Activated naive CD4-positive, alpha-beta T cell treated with anti-CD3 and anti-CD28 coated beads, Interleukin-2, amount 50 U/mL, for 72 hours (primary cell): Measurements from ENCODE around the gene FER. TPM values are rescaled to one million over a fixed set of nuclear protein-coding genes. Genes with fewer than 3 reads are reported as not detected.
"Not testable (repeated sequence)": the region's sequence is repeated elsewhere in the genome, so short reads cannot be mapped to it uniquely, and the experiment has no call there.

ENCODE experiments used
- ATAC-seq, 2 donors: fragments of 150-1000 bp; cut with Tn5 transposase; 2 replicates each; pipeline ENCODE4 v1.10.0; 2021; ENCODE audit warnings: mild to moderate bottlenecking in 2 of 2, moderate library complexity in 2 of 2
- DNase-seq, 2 donors: peaks; one replicate each; pipeline ENCODE4 v3.0.0; 2021 to 2022; ENCODE audit warnings: low spot score in 2 of 2
- H3K27ac Mint-ChIP-seq, 2 donors: one replicate each; pipeline ENCODE4 v1.8.0; 2022; ENCODE audit warnings: mild to moderate bottlenecking in 2 of 2, mixed read lengths in 2 of 2
- H3K36me3 Mint-ChIP-seq, 2 donors: one replicate each; pipeline ENCODE4 v1.8.0; 2022; ENCODE audit warnings: mixed read lengths in 2 of 2
- H3K9me3 Mint-ChIP-seq, 2 donors: one replicate each; pipeline ENCODE4 v1.8.0; 2022; ENCODE audit warnings: mixed read lengths in 2 of 2
- total RNA-seq, 2 donors: library from RNA; stranded (reverse); gene quantifications; one replicate each; pipeline ENCODE4 v1.2.3, GENCODE V29; 2022

FER gene
- total RNA-seq = 1 to 10 TPM; 7.8 to 9.8 TPM

DNA sequence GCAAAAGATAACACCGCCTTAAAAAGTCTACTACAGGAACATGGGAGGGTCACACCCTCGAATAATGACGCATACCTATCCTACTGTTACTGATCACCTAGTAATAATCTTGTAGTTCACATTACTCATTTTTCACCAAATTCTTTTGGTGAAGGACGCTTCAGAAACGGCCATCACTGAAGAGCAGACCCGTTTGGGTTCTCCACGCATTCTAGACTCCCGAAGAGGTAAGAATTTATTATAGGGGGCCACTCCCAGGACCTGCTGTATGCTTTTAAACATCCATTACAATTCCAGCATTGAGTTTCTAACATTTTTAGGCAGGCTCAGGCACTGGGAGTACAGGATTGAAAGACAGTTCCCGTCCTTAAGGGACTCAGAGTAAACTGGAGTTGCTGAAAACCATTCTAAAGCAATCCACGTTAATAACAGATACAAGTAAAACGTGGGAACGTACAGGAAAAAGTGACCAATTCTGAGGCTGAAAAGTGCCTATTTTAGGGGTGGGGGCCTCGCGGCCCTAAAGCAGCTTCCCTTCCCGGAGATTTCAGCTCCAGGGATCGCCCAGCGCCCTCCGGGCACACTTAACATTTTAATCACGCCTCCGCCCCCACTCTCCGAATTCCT is at the start of gene FER:
FER (plus strand) TSS at position 124 of the 627 bp plus-strand sequence. CDS start 50,286 bp downstream, outside the sequence.
- Mint-ChIP-seq H3K36me3 (no peaks in the 10 kb centered on the region), H3K9me3 (no peaks in the 10 kb centered on the region), H3K27ac (peak within 1 kb of the TSS; percentile 97 to 98)
- DNase-seq (peak in 1 of 2 donors; percentile 36), ATAC-seq (peak; percentile 48 to 50)

DNA sequence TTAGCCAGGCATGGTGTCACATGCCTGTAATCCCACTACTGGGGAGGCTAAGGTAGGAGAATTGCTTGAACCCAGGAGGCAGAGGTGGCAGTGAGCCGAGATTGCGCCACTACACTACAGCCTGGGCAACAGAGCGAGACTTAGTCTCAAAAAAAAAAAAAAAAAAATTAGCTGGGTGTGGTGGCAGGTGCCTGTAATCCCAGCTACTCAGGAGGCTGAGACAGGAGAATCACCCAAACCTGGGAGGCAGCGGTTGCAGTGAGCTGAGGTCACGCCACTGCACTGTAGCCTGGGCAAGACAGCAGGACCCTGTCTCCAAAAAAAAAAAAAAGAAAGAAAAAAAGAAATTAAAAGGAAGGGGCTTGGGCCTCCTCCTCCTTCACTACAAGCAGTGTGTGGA is 47.3 kb upstream of the FER start:
- H3K27ac Mint-ChIP-seq, ATAC-seq, H3K9me3 Mint-ChIP-seq, H3K36me3 Mint-ChIP-seq, DNase-seq: not testable (repeated sequence)

DNA sequence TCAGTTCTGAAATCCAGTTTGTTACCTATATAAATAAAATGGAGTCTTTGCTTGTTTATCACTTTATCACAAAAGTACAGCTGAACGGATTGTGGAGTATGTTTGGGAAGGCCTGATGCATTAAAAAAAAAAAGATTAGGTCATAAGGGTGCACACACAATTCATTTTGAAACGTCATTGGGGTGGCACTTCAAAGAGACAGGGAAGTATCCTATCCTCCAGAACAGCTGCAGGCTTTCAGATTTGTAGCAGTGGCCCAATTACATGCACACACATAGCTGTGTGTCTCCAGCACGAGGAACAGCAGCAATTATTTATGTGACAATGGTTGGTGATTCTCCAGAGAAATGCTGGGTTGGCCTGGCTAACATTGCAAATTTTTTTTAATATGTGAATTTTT is 46.8 kb upstream of the FER start:
- no peak for ATAC-seq
- no peak for DNase-seq
- no peak overlapping the region for H3K27ac Mint-ChIP-seq
- H3K9me3 Mint-ChIP-seq = no peaks in the 10 kb centered on the region
- H3K36me3 Mint-ChIP-seq = no peaks in the 10 kb centered on the region

DNA sequence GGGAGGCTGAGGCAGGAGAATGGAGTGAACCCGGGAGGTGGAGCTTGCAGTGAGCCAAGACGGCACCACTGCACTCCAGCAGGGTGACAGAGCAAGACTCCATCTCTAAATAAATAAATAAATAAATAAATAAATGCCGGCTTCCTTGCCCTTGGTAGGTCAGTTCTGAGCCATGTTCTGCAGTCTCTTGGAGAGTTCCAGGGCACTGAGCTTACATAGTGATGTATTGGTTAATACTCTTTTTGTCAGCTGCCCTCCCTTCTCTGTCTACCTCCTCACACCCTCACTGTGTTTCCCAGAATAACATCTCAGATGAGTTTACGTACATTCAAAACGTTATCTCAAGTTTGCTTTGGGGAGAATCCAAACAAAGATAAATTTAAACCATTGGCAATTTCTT is 45.2 kb upstream of the FER start:
- no peak for ATAC-seq
- no peaks in the 10 kb centered on the region for H3K36me3 Mint-ChIP-seq

DNA sequence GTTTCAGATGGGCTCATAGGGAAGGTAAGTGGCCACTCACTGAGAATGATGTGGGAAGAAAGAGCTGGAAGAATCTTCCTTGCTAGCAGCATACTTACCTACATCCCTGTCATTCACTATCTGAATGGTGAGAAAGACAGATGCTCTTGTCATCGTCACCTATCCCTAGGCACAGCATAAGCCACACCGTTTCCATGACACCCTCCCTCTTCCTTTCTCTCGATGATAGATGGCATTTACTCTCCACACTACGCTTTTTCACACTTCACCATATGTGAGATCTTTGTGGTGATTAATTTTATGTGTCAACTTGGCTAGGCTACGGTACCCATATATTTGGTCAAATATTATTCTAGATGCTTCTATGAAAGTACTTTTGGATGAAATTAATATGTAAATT is 44.4 kb upstream of the FER start:
- H3K36me3 Mint-ChIP-seq = no peaks in the 10 kb centered on the region
- no peak overlapping the region for H3K27ac Mint-ChIP-seq
- DNase-seq (no peak), ATAC-seq (no peak)
- H3K9me3 Mint-ChIP-seq = no peaks in the 10 kb centered on the region

More for the DNA sequence above, 45.2 kb upstream of the FER start:
- H3K27ac Mint-ChIP-seq = no peak overlapping the region
- DNase-seq = no peak
- H3K9me3 Mint-ChIP-seq = no peaks in the 10 kb centered on the region

GRCh38 chr5:108707141-108707540 is 40.6 kb upstream of the FER start:
- Mint-ChIP-seq H3K9me3 (no peaks in the 10 kb centered on the region), H3K36me3 (no peaks in the 10 kb centered on the region), H3K27ac (no peak overlapping the region)
- no peak for DNase-seq
- ATAC-seq = no peak

GRCh38 chr5:108711898-108712297 is 35.8 kb upstream of the FER start:
- Mint-ChIP-seq H3K9me3 (no peaks in the 10 kb centered on the region), H3K36me3 (no peaks in the 10 kb centered on the region), H3K27ac (no peak overlapping the region)
- DNase-seq (no peak), ATAC-seq (no peak)

DNA sequence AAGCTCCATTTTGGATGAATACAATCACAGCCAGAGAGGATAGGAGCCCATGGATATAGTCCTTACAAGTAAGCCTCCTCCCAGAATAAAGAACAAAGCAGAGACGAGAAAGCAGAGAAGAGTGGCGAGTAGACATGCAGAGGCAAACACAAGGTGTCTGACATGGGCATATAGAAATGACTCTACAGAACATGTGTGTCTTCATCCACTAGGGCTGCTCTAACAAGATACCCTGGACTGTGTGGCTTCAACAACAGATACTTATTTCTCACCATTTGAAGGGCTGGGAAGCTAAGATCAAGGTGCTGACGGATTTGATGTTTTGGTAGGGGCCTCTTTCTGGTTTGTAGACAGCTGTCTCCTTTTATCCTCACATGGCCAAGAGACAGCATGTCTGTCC is 32.3 kb upstream of the FER start:
- Mint-ChIP-seq H3K27ac (no peak overlapping the region), H3K36me3 (no peaks in the 10 kb centered on the region), H3K9me3 (no peaks in the 10 kb centered on the region)
- ATAC-seq = no peak
- no peak for DNase-seq

GRCh38 chr5:108720391-108720790 is 27.3 kb upstream of the FER start:
- DNase-seq = no peak
- Mint-ChIP-seq H3K27ac (no peak overlapping the region), H3K36me3 (no peaks in the 10 kb centered on the region), H3K9me3 (no peaks in the 10 kb centered on the region)
- ATAC-seq = peak; percentile 78 to 87

GRCh38 chr5:108726446-108727235 is 21.1 kb upstream of the FER start:
- ATAC-seq (no peak), DNase-seq (no peak)
- H3K9me3 Mint-ChIP-seq = no peaks in the 10 kb centered on the region
- H3K27ac Mint-ChIP-seq = no peak overlapping the region
- no peaks in the 10 kb centered on the region for H3K36me3 Mint-ChIP-seq

DNA sequence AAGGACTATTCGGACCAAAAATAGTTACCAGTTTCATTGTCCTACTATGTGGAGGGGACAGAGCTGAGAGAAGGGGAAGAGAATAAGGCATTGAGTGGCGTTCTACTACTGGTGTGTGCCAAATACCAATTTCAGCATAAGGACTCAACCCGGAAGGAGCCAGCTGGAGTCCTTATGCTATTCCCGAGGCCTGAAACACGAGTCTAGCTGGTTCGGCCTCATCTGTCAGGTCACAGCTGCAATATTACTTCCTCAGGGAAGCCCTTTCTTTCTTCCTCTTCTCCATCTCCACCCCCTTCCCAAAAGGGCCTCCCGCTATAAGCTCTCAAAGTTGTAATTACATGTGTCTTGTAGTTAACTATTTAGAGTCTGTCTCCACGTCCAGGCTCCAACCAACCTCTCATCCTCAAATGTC is 20.5 kb upstream of the FER start:
- ATAC-seq (no peak), DNase-seq (no peak)
- H3K27ac Mint-ChIP-seq = peak overlapping the region in 1 of 2 donors; percentile 31
- no peaks in the 10 kb centered on the region for H3K9me3 Mint-ChIP-seq
- no peaks in the 10 kb centered on the region for H3K36me3 Mint-ChIP-seq

GRCh38 chr5:108727651-108728565 is 19.8 kb upstream of the FER start:
- DNase-seq (peak; percentile 28 to 59), ATAC-seq (peak; percentile 79 to 82)
- Mint-ChIP-seq H3K27ac (peak overlapping the region in 1 of 2 donors; percentile 31), H3K9me3 (no peaks in the 10 kb centered on the region), H3K36me3 (no peaks in the 10 kb centered on the region)

DNA sequence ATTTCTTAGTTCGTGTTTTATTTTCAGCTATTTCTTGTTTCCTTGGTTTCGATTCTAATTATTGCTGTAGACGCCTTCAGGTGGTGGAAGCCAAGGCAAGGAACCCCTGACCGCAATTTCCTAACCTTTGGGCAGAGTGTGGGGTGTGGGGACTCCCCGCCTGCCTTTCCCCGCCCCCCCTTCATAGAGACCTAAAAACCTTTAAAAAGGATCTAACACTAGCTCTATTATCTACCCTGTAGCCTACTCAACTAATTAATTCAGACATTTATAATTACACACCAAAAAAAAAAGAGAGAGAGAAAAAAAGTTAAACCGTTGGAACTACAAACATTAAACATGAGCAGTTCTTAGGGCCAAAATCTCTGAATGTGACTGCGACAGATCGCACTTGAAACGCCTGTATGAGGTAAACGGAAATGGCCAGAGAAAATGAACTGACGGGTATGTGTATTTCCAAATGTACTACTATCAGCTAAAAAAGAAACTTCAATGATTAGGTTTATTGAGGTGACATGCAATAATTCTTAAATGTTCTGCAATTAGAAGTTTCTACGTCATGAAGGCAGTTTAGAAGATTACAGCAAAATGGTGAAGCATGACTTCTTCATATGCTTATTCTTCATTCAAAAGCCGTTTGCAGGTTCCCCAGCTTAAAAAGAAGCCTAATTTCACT is 19.0 kb upstream of the FER start:
- ATAC-seq (peak; percentile 77 to 83), DNase-seq (peak in 1 of 2 donors; percentile 14)
- peak overlapping the region in 1 of 2 donors; percentile 31 for H3K27ac Mint-ChIP-seq
- no peaks in the 10 kb centered on the region for H3K9me3 Mint-ChIP-seq
- H3K36me3 Mint-ChIP-seq = no peaks in the 10 kb centered on the region

- no peak for DNase-seq
- H3K27ac Mint-ChIP-seq = no peak overlapping the region
- no peak for ATAC-seq
- H3K36me3 Mint-ChIP-seq = no peaks in the 10 kb centered on the region
- H3K9me3 Mint-ChIP-seq = no peaks in the 10 kb centered on the region
Measured at GRCh38 chr5:108729242-108729615, 18.5 kb upstream of the FER start.

GRCh38 chr5:108730617-108731340 is 16.9 kb upstream of the FER start:
- DNase-seq = no peak
- Mint-ChIP-seq H3K27ac (no peak overlapping the region), H3K36me3 (no peaks in the 10 kb centered on the region), H3K9me3 (no peaks in the 10 kb centered on the region)
- no peak for ATAC-seq

DNA sequence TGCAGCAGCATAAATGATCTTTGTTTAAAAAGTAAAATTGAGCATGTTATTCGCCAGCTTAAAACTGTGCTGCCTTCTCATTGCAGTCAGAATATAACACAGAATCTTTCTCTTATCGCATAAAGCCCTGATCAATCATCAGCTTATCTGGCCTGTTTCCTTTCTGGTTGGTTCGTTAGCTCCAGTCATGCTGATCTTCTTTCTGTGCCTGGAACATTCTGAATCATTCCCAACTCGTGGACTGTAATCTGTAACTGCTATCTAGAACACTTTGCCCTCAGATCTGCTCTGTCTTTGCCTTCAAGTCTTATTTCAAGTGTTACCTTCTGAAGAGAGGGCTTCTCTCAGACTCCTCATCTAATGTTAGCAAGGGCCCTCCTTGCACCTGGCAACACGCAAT is 11.9 kb upstream of the FER start:
- DNase-seq (no peak), ATAC-seq (no peak)
- Mint-ChIP-seq H3K36me3 (no peaks in the 10 kb centered on the region), H3K27ac (no peak overlapping the region), H3K9me3 (no peaks in the 10 kb centered on the region)
